ENCODE results near the gene MUC3A. TPM values are rescaled to one million over a fixed set of nuclear protein-coding genes. Genes with fewer than 3 reads are reported as not detected.

The MUC3A gene
- total and polyA plus RNA-seq, 2 experiments from 2014 or later, result 4.9 to 9.4 TPM

DNA sequence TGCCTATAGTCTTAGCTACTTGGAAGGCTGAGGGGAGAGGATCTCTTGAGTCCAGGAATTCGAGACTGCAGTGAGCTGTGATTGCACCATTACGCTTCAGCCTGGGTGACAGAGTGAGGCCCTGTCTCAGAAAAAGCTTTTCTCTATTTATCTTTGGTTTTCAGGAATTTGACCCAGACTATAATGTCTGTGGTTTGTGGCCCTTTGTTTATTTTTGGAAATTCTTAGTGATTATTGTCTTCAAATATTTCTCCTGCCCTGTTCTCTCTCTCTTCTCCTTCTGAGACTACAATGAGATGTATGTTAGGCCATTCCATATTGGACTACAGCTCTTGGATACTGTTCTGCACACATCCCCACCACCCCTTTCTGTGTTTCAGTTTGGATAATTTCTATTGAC is 24.7 kb downstream of the MUC3A start:
- H3K27ac ChIP-seq, result no peak overlapping the region
- H4K20me1 ChIP-seq (ENCODE audit: insufficient read depth, poor library complexity, severe bottlenecking), result no peaks in the 10 kb centered on the region
- no peaks in the 10 kb centered on the region for H3K79me2 ChIP-seq
- TF ChIP-seq EZH2phosphoT487 (IDR thresholded peaks at IDR 0.05; ENCODE audit: low read depth, severe bottlenecking, unreplicated experiment), result no peak
- TF ChIP-seq EZH2 (IDR thresholded peaks at IDR 0.05; ENCODE audit: borderline replicate concordance), result no peak
- TF ChIP-seq, protein P1, sequence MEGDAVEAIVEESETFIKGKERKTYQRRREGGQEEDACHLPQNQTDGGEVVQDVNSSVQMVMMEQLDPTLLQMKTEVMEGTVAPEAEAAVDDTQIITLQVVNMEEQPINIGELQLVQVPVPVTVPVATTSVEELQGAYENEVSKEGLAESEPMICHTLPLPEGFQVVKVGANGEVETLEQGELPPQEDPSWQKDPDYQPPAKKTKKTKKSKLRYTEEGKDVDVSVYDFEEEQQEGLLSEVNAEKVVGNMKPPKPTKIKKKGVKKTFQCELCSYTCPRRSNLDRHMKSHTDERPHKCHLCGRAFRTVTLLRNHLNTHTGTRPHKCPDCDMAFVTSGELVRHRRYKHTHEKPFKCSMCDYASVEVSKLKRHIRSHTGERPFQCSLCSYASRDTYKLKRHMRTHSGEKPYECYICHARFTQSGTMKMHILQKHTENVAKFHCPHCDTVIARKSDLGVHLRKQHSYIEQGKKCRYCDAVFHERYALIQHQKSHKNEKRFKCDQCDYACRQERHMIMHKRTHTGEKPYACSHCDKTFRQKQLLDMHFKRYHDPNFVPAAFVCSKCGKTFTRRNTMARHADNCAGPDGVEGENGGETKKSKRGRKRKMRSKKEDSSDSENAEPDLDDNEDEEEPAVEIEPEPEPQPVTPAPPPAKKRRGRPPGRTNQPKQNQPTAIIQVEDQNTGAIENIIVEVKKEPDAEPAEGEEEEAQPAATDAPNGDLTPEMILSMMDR (IDR thresholded peaks at IDR 0.05; ENCODE audit: poor library complexity), result no peak
- peaks cover 9% of the 10 kb centered on the region for H3K27me3 ChIP-seq
- WGBS (ENCODE audit: low lambda C conversion rate, missing lambda C conversion rate), result 65% methylated on average over 2 of the region's 2 CpGs
- no peak overlapping the region for H3K4me3 ChIP-seq
- H3K36me3 ChIP-seq (replicated peaks; ENCODE audit: insufficient read depth, low read depth), result no peaks in the 10 kb centered on the region
- no peaks in the 10 kb centered on the region for H3K9me2 ChIP-seq (replicated peaks; ENCODE audit: insufficient read depth)
- H2AFZ ChIP-seq, result no peak overlapping the region
- H3K4me2 ChIP-seq, result no peak overlapping the region
- no peak for DNase-seq (ENCODE audit: low spot score)
- H3K9me3 ChIP-seq (ENCODE audit: low read depth), result no peaks in the 10 kb centered on the region
- H3K4me1 ChIP-seq (ENCODE audit: insufficient read depth), result no peaks in the 10 kb centered on the region

DNA sequence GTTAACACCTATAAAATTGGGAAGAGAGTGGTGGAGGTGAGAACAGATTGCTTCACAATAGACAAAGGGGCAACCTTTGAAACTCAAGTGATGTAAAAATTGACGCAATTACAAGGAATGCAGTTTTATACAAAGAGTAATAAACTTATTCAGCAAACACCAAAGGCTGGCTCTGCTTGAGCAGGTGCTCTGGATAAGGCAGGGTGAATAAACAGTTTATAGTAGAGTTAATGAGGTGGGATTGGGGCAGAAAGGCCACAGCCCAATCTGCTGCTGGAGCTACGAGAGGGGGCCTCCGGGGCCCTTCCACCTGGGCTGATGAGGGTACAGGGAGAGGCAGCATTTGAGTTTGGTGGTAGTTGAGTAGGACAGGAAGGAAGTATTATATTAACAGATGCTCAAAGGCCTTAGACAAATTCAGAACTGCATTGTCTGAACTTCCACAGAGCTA is 26.1 kb downstream of the MUC3A start:
- 70% methylated on average over 3 of the region's 3 CpGs for WGBS (ENCODE audit: low lambda C conversion rate, missing lambda C conversion rate)
- TF ChIP-seq, protein P1 (IDR thresholded peaks at IDR 0.05; ENCODE audit: poor library complexity), result no peak
- no peak for TF ChIP-seq EZH2 (IDR thresholded peaks at IDR 0.05; ENCODE audit: borderline replicate concordance)
- TF ChIP-seq EZH2phosphoT487 (IDR thresholded peaks at IDR 0.05; ENCODE audit: low read depth, severe bottlenecking, unreplicated experiment), result no peak
- H3K4me2 ChIP-seq, result no peak overlapping the region
- H3K9me3 ChIP-seq (ENCODE audit: low read depth), result no peaks in the 10 kb centered on the region
- H3K4me3 ChIP-seq, result no peak overlapping the region
- no peaks in the 10 kb centered on the region for H3K9me2 ChIP-seq (replicated peaks; ENCODE audit: insufficient read depth)
- no peak overlapping the region for H3K27ac ChIP-seq
- H3K79me2 ChIP-seq, result no peaks in the 10 kb centered on the region
- H2AFZ ChIP-seq, result no peak overlapping the region
- no peaks in the 10 kb centered on the region for H3K4me1 ChIP-seq (ENCODE audit: insufficient read depth)
- no peak for DNase-seq (ENCODE audit: low spot score)
- peaks cover 6% of the 10 kb centered on the region for H3K27me3 ChIP-seq
- H3K36me3 ChIP-seq (replicated peaks; ENCODE audit: insufficient read depth, low read depth), result no peaks in the 10 kb centered on the region
- no peaks in the 10 kb centered on the region for H4K20me1 ChIP-seq (ENCODE audit: insufficient read depth, poor library complexity, severe bottlenecking)

DNA sequence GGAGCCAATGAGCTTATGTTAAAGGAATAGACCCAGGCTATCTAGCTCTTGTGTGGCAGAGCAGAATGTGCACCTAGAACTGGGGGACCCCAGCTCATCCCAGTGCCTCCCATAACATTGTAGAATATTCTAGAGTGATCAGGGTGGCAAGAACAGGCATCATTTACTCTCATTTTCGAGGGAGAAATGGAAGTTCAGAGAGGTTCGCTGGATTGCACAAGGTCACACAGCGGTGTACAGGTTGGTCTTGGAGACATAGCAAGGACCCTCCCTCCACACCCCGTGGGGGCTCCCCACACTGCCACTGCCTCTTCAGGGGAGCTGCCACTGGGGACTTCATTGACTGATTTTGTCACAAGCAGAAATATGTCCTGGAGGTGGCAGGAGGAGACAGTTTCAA is 29.0 kb downstream of the MUC3A start:
- whole genome bisulfite sequencing (ENCODE audit: low lambda C conversion rate, missing lambda C conversion rate), result 83% methylated on average over 4 of the region's 4 CpGs
- H3K4me1 ChIP-seq (ENCODE audit: insufficient read depth), result no peaks in the 10 kb centered on the region
- DNase-seq (ENCODE audit: low spot score), result no peak
- H4K20me1 ChIP-seq (ENCODE audit: insufficient read depth, poor library complexity, severe bottlenecking), result no peaks in the 10 kb centered on the region
- H3K4me2 ChIP-seq, result no peak overlapping the region
- no peak overlapping the region for H3K4me3 ChIP-seq
- TF ChIP-seq, protein P1 (IDR thresholded peaks at IDR 0.05; ENCODE audit: poor library complexity), result no peak
- TF ChIP-seq EZH2 (IDR thresholded peaks at IDR 0.05; ENCODE audit: borderline replicate concordance) (no peak), EZH2phosphoT487 (IDR thresholded peaks at IDR 0.05; ENCODE audit: low read depth, severe bottlenecking, unreplicated experiment) (no peak)
- H3K36me3 ChIP-seq (replicated peaks; ENCODE audit: insufficient read depth, low read depth), result no peaks in the 10 kb centered on the region
- H3K27ac ChIP-seq, result no peak overlapping the region
- H3K27me3 ChIP-seq, result no peaks in the 10 kb centered on the region
- no peaks in the 10 kb centered on the region for H3K9me3 ChIP-seq (ENCODE audit: low read depth)
- no peaks in the 10 kb centered on the region for H3K79me2 ChIP-seq
- H2AFZ ChIP-seq, result no peak overlapping the region
- no peaks in the 10 kb centered on the region for H3K9me2 ChIP-seq (replicated peaks; ENCODE audit: insufficient read depth)
